ENCODE measurements around the gene CHD1. TPM values are rescaled to one million over a fixed set of nuclear protein-coding genes. Genes with fewer than 3 reads are reported as not detected.

Gene CHD1
- total RNA-seq = 17.3 and 20.3 TPM in 2 replicates

GRCh38 chr5:98928873-98929709 is at the start of gene CHD1:
CHD1 (minus strand) TSS chr5:98929007; CDS start chr5:98926386, 2,621 bp downstream.

Other genes starting within 250 kb of the CHD1 start
- 17.9 and 20.1 TPM in 2 replicates for gene RGMB, start 155.3 kb downstream of the CHD1 start, total RNA-seq

All from cardiac atrium fibroblast (primary cell).